GM19328 (cell line): ENCODE data around the gene TBL1Y.
"Not testable (repeated sequence)": the region's sequence is repeated elsewhere in the genome, so short reads cannot be mapped to it uniquely, and the experiment has no call there.

Experiments
- ATAC-seq: cut with Tn5 transposase; IDR thresholded peaks from one replicate; pipeline ENCODE4 v1.9.1; 2021; ENCODE audit warnings: mild to moderate bottlenecking, moderate library complexity; ENCODE audit not compliant: unreplicated experiment

The TBL1Y gene

GRCh38 chrY:6972271-6972887 lies 61.9 kb downstream of the TBL1Y start:
- ATAC-seq = no peak

- ATAC-seq = no peak
Observed at GRCh38 chrY:6974971-6975370, 64.5 kb downstream of the TBL1Y start.

- no peak for ATAC-seq
Observed at GRCh38 chrY:6977783-6978182, 67.3 kb downstream of the TBL1Y start.

GRCh38 chrY:6983221-6983620 lies 72.7 kb downstream of the TBL1Y start:
- ATAC-seq = no peak

GRCh38 chrY:6987811-6988210 lies 77.3 kb downstream of the TBL1Y start:
- ATAC-seq = no peak

GRCh38 chrY:6989886-6990620 lies 79.6 kb downstream of the TBL1Y start:
- no peak for ATAC-seq

- no peak for ATAC-seq
Observed at GRCh38 chrY:6992041-6992440, 81.5 kb downstream of the TBL1Y start.

GRCh38 chrY:6995987-6996386 lies 85.5 kb downstream of the TBL1Y start:
- ATAC-seq = no peak

GRCh38 chrY:6997503-6998066 lies 87.1 kb downstream of the TBL1Y start:
- no peak for ATAC-seq

- no peak for ATAC-seq
Observed at GRCh38 chrY:6999905-7000304, 89.4 kb downstream of the TBL1Y start.

GRCh38 chrY:7002581-7002980 lies 92.1 kb downstream of the TBL1Y start:
- ATAC-seq = no peak

- no peak for ATAC-seq
Observed at GRCh38 chrY:7007911-7008310, 97.4 kb downstream of the TBL1Y start.

- no peak for ATAC-seq
Observed at GRCh38 chrY:7008578-7009355, 98.3 kb downstream of the TBL1Y start.

- no peak for ATAC-seq
Observed at GRCh38 chrY:7013051-7013450, 102.6 kb downstream of the TBL1Y start.

- no peak for ATAC-seq
Observed at GRCh38 chrY:7016521-7016920, 106.0 kb downstream of the TBL1Y start.

GRCh38 chrY:7017244-7018080 lies 107.0 kb downstream of the TBL1Y start:
- no peak for ATAC-seq

- no peak for ATAC-seq
Observed at GRCh38 chrY:7039037-7039436, 128.5 kb downstream of the TBL1Y start.

- ATAC-seq = no peak
Observed at GRCh38 chrY:7040662-7041061, 130.2 kb downstream of the TBL1Y start.

GRCh38 chrY:7041983-7042382 lies 131.5 kb downstream of the TBL1Y start:
- no peak for ATAC-seq

- not testable (repeated sequence) for ATAC-seq
Observed at GRCh38 chrY:7052461-7052860, 142.0 kb downstream of the TBL1Y start.

- no peak for ATAC-seq
Observed at GRCh38 chrY:7056886-7057285, 146.4 kb downstream of the TBL1Y start.
